Adrenal gland (tissue), 12 donors: ENCODE measurements around the gene LARGE1. TPM values are rescaled to one million over a fixed set of nuclear protein-coding genes. Genes with fewer than 3 reads are reported as not detected.

Source experiments
- DNase-seq, 7 donors: peaks; one replicate each; pipeline ENCODE4 v3.0.0-alpha.2; 2019 to 2020
- H3K27ac ChIP-seq, 5 donors: fragments of 200-600 bp; sonication (generic) in 4 of 5; 1 replicate in 3 of 5; 2 replicates in 2 of 5; pipeline versions ENCODE4 v1.5.1 to v1.8.0; 2016 to 2020; ENCODE audit warnings: mild to moderate bottlenecking in 1 of 5
- H3K27me3 ChIP-seq: fragments of 200-600 bp; 2 replicates; pipeline ENCODE4 v1.8.0; 2021
- H3K36me3 ChIP-seq, 2 donors: fragments of 200-600 bp; replicated peaks in 1 of 2; 1 replicate in 1 of 2; 2 replicates in 1 of 2; pipeline versions ENCODE4 v1.5.1 to v1.8.0; 2018 to 2022
- H3K4me1 ChIP-seq, 2 donors: fragments of 200-600 bp; replicated peaks in 1 of 2; 1 replicate in 1 of 2; 2 replicates in 1 of 2; pipeline versions ENCODE4 v1.5.1 to v1.8.0; 2018 to 2021
- H3K4me3 ChIP-seq, 4 donors: fragments of 200-600 bp; sonication (generic) in 3 of 4; one replicate each; pipeline ENCODE4 v1.5.1; 2016 to 2018
- H3K9me3 ChIP-seq, 3 donors: fragments of 200-600 bp; sonication (generic) in 1 of 3; replicated peaks in 1 of 3; 1 replicate in 2 of 3; 2 replicates in 1 of 3; pipeline versions ENCODE4 v1.5.1 to v1.8.0; 2016 to 2021
- POLR2A ChIP-seq, 2 donors: fragments of 450-650 bp; IDR thresholded peaks; one replicate each; pipeline ENCODE4 v1.6.1; 2017; ENCODE audit warnings: antibody characterized with exemption in 2 of 2, mild to moderate bottlenecking in 2 of 2, moderate library complexity in 1 of 2
- WGBS, 4 donors: extraction: QIAGEN DNeasy Blood & Tissue Kit in 2 of 4; methylation state at CpG; one replicate each; pipeline versions ENCODE4 v1.1.5 to v1.1.7; 2013 to 2017; 5-methylcytosine and 5-hydroxymethylcytosine counted together
- intact Hi-C, 2 donors: fragments of 100-400 bp; cut with DNase I; formaldehyde crosslinking; loops; one replicate each; pipeline versions ENCODE4 v1.14.1 to v1.15.0; 2022 to 2023
- polyA plus RNA-seq, 3 donors: library from polyadenylated mRNA; stranded (reverse); fragments of 200-250 nt in 2 of 3; fragments of 350-450 nt in 1 of 3; fragmentation: Illumina TruSeq in 1 of 3; extraction: RNeasy Lipid Tissue Mini Kit (QIAGEN cat#74804) in 1 of 3; gene quantifications; one replicate each; pipeline ENCODE4 v1.2.3, GENCODE V29; 2013 to 2014
- total RNA-seq, 9 donors: library from RNA; depleted of rRNA in 4 of 9; stranded (reverse); fragments of >200 nt in 4 of 9; fragments of 120-200 nt in 1 of 9; fragmentation: NEBNext Ultra II Directional in 1 of 9; extraction: Animal tissue kit (Norgen Biotek cat#: 25700) in 1 of 9; gene quantifications; one replicate each; pipeline versions ENCODE4 v1.1.0 to v1.2.4, GENCODE V29; 2013 to 2023
- TF ChIP-seq, protein P1 (sequence below), 6 experiments: fragments of 450-650 bp in 4 of 6; fragments of 200-600 bp in 2 of 6; sonication (generic) in 1 of 6; IDR thresholded peaks; 1 replicate in 5 of 6; 2 replicates in 1 of 6; pipeline versions ENCODE4 v1.5.1 to v1.8.0; 2016 to 2021; ENCODE audit warnings: antibody characterized with exemption in 6 of 6, mild to moderate bottlenecking in 2 of 6, moderate library complexity in 1 of 6
- donor health status: healthy with polysubstance abuse.
- donor health status: Bipolar disorder and iron deficiency.
- donor health status: DM: yes; HTN: yes; CAD: no.
- donor health status: DM: no; HTN: no; CAD: no.
- donor health status: DM: no; HTN: no; CAD: no.
- donor health status: DM: yes; HTN: yes; CAD: no.

Gene LARGE1
- total and polyA plus RNA-seq, 12 donors, result 3.4 to 67.6 (median 30.6) TPM

- intact Hi-C loops, result no loop called here
These were observed 116.6 kb downstream of the LARGE1 start for GRCh38 chr22:33803371-33804282.

DNA sequence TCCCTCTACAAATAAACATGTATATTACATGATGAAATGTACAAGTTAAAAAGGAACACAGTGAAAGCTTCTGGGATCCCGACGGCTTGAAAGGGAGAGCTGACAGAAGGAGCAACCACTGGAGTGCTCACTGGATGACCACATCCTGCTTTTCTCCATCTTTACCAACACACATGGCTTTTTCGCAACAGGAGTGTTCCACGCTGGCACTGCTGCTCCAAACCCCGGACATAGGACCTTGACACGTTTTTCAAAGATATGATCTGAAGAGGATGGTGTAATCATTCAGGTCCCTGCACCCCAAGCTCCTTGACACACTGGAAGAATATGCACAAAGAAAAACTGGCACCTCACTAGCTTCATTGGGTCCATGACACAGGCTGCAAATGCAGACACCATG is 121.9 kb downstream of the LARGE1 start:
- peak in 6 of 7 donors; percentile 47 to 78 (median 60) for DNase-seq
- Histone ChIP-seq H3K27ac (no peak overlapping the region), H3K36me3 (no peaks in the 10 kb centered on the region), H3K27me3 (no peaks in the 10 kb centered on the region), H3K4me1 (peaks cover 0 to 5% of the 10 kb centered on the region in 2 donors), H3K9me3 (peaks cover 0 to 4% (median 0%) of the 10 kb centered on the region in 3 donors), H3K4me3 (no peak overlapping the region)
- no peak for TF ChIP-seq POLR2A (IDR thresholded peaks at IDR 0.05)
- TF ChIP-seq, protein P1, sequence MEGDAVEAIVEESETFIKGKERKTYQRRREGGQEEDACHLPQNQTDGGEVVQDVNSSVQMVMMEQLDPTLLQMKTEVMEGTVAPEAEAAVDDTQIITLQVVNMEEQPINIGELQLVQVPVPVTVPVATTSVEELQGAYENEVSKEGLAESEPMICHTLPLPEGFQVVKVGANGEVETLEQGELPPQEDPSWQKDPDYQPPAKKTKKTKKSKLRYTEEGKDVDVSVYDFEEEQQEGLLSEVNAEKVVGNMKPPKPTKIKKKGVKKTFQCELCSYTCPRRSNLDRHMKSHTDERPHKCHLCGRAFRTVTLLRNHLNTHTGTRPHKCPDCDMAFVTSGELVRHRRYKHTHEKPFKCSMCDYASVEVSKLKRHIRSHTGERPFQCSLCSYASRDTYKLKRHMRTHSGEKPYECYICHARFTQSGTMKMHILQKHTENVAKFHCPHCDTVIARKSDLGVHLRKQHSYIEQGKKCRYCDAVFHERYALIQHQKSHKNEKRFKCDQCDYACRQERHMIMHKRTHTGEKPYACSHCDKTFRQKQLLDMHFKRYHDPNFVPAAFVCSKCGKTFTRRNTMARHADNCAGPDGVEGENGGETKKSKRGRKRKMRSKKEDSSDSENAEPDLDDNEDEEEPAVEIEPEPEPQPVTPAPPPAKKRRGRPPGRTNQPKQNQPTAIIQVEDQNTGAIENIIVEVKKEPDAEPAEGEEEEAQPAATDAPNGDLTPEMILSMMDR (IDR thresholded peaks at IDR 0.05), result no peak
- intact Hi-C loops, result no loop called here
- WGBS, 4 donors, result 45 to 60% (median 54%) methylated on average over 6 of the region's 6 CpGs

More at GRCh38 chr22:33803371-33804282, 116.6 kb downstream of the LARGE1 start:
- Histone ChIP-seq H3K4me1 (peaks cover 9 to 21% of the 10 kb centered on the region in 2 donors), H3K27ac (no peak overlapping the region), H3K9me3 (no peaks in the 10 kb centered on the region), H3K27me3 (no peaks in the 10 kb centered on the region), H3K4me3 (no peak overlapping the region), H3K36me3 (no peaks in the 10 kb centered on the region)
- WGBS, 4 donors, result 76 to 86% (median 83%) methylated on average over 7 of the region's 7 CpGs
- TF ChIP-seq POLR2A (IDR thresholded peaks at IDR 0.05), result no peak
- DNase-seq, result no peak

- H3K27ac ChIP-seq, result no peak overlapping the region
- WGBS, 4 donors, result 94 to 95% (median 95%) methylated on average over 5 of the region's 5 CpGs
- intact Hi-C loops, result no loop called here
- TF ChIP-seq, protein P1 (IDR thresholded peaks at IDR 0.05), result peak in 3 of 6 experiments; percentile 16 to 23 (median 18)
- TF ChIP-seq POLR2A (IDR thresholded peaks at IDR 0.05), result no peak
- no peaks in the 10 kb centered on the region for H3K27me3 ChIP-seq
- peaks cover 0 to 4% (median 0%) of the 10 kb centered on the region in 3 donors for H3K9me3 ChIP-seq
- H3K4me3 ChIP-seq, result no peak overlapping the region
- H3K36me3 ChIP-seq, result no peaks in the 10 kb centered on the region
- DNase-seq, result no peak
- peaks cover 0 to 5% of the 10 kb centered on the region in 2 donors for H3K4me1 ChIP-seq
These were observed 123.8 kb downstream of the LARGE1 start for GRCh38 chr22:33796494-33796893.

DNA sequence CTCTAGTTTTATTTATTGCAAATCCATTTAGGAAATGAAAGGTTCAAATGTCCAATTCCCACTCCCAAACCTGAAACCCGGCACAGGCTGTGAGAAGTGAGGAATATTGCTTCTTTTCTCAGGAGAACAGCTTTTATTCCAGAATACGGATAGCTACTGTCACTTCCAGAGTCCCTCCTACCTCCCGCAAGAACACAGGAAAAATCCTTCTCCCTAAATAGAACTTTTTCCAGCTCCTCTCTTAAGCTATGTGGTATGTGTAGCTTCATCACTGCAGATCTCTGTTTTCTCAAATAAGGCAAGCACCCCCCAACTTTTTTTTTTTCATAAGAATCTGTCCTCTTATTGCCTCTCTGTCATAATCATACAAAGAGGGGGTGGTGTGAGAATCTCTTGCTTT is 126.8 kb downstream of the LARGE1 start:
- peaks cover 0 to 1% of the 10 kb centered on the region in 2 donors for H3K4me1 ChIP-seq
- peaks cover 0 to 4% (median 0%) of the 10 kb centered on the region in 3 donors for H3K9me3 ChIP-seq
- intact Hi-C loops, result no loop called here
- no peaks in the 10 kb centered on the region for H3K36me3 ChIP-seq
- H3K27ac ChIP-seq, result no peak overlapping the region
- H3K4me3 ChIP-seq, result peak overlapping the region in 1 of 4 donors; percentile 6
- TF ChIP-seq, protein P1 (IDR thresholded peaks at IDR 0.05), result no peak
- no peak for TF ChIP-seq POLR2A (IDR thresholded peaks at IDR 0.05)
- DNase-seq, result no peak
- 59 to 84% (median 71%) methylated on average over 3 of the region's 3 CpGs for WGBS, 4 donors
- no peaks in the 10 kb centered on the region for H3K27me3 ChIP-seq
